ENCODE measurements around the gene WNT16. TPM values are rescaled to one million over a fixed set of nuclear protein-coding genes. Genes with fewer than 3 reads are reported as not detected.
"Not testable (repeated sequence)": the region's sequence is repeated elsewhere in the genome, so short reads cannot be mapped to it uniquely, and the experiment has no call there.

WNT16 gene
- total and polyA plus RNA-seq, 12 donors, result not detected

GRCh38 chr7:121313220-121313792 lies 15.5 kb upstream of the WNT16 start:
- TF ChIP-seq CTCF (IDR thresholded peaks at IDR 0.05), result no peak
- DNase-seq (no peak), ATAC-seq (no peak)
- intact Hi-C loops (cut with DNase I), result no loop called here
- no peaks in the 10 kb centered on the region for H3K4me1 ChIP-seq
- no peak overlapping the region for H3K27ac ChIP-seq
- peaks cover 0 to 5% (median 0%) of the 10 kb centered on the region in 7 donors for H3K27me3 ChIP-seq
- no peak overlapping the region for H3K4me3 ChIP-seq
- WGBS, 2 donors, result 50 to 68% methylated on average over 3 of the region's 3 CpGs
- H3K36me3 ChIP-seq, result no peaks in the 10 kb centered on the region
- peaks cover 0 to 6% (median 0%) of the 10 kb centered on the region in 11 donors for H3K9me3 ChIP-seq

- no peak for TF ChIP-seq CTCF (IDR thresholded peaks at IDR 0.05)
- no peak overlapping the region for H3K27ac ChIP-seq
- no peak for ATAC-seq
Observed at GRCh38 chr7:121313793-121314676, 14.8 kb upstream of the WNT16 start.

DNA sequence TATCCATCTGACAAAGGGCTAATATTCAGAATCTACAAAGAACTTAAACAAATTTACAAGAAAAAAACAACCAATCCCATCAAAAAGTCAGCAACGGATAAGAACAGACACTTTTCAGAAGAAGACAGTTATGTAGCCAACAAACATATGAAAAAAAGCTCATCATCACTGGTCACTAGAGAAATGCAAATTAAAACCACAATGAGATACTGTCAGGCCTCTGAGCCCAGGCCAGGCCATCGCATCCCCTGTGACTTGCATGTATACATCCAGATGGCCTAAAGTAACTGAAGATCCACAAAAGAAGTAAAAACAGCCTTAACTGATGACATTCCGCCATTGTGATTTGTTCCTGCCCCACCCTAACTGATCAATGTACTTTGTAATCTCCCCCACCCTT lies 13.6 kb upstream of the WNT16 start:
- intact Hi-C loops (cut with DNase I); ATAC-seq; H3K27ac ChIP-seq; H3K9me3 ChIP-seq; DNase-seq; H3K27me3 ChIP-seq; H3K4me1 ChIP-seq; H3K4me3 ChIP-seq; H3K36me3 ChIP-seq: not testable (repeated sequence)
- WGBS, 2 donors, result 91% methylated on average over 2 of the region's 3 CpGs

More at GRCh38 chr7:121313793-121314676, 14.8 kb upstream of the WNT16 start:
- DNase-seq, result no peak
- no peak overlapping the region for H3K4me3 ChIP-seq
- 55 to 64% methylated on average over 9 of the region's 9 CpGs for WGBS, 2 donors
- H3K4me1 ChIP-seq, result no peaks in the 10 kb centered on the region
- peaks cover 0 to 6% (median 0%) of the 10 kb centered on the region in 11 donors for H3K9me3 ChIP-seq
- intact Hi-C loops (cut with DNase I), result no loop called here
- H3K27me3 ChIP-seq, result peaks cover 0 to 5% (median 0%) of the 10 kb centered on the region in 7 donors
- no peaks in the 10 kb centered on the region for H3K36me3 ChIP-seq

DNA sequence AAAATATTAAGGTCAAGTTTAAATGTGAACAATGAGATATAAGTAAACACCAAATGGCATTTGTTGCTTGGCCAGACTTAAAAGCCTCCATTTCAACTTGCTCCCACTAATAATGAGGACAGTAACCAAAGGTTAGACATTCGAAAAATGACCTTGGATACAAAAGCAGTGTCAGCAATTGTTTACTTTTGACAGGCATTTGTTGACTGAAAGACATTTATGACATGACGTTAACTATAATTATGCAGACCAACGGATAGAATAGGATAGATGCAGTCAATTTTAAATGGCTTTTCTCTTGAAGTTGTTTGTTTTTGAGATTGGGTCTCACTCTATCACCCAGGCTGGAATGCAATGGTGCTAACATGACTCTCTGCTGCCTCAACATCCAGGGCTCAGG lies 6.3 kb upstream of the WNT16 start:
- WGBS, 2 donors, result 68 to 86% methylated on average over 3 of the region's 3 CpGs
- Histone ChIP-seq H3K4me1 (no peaks in the 10 kb centered on the region), H3K36me3 (no peaks in the 10 kb centered on the region), H3K27me3 (peaks cover 0 to 23% (median 10%) of the 10 kb centered on the region in 7 donors), H3K4me3 (no peak overlapping the region), H3K9me3 (no peaks in the 10 kb centered on the region), H3K27ac (no peak overlapping the region)
- DNase-seq (no peak), ATAC-seq (no peak)
- intact Hi-C loops (cut with DNase I), result loop anchor here in 1 of 10 donors (10.0 kb wide), 1 partner anchor 58 kb away; no protein-coding TSS in a partner anchor
- TF ChIP-seq CTCF (IDR thresholded peaks at IDR 0.05), result no peak
